GM12864 (cell line): ENCODE results near the gene TFAP2C.
"Not testable (repeated sequence)": the region's sequence is repeated elsewhere in the genome, so short reads cannot be mapped to it uniquely, and the experiment has no call there.

ENCODE experiments used
- DNase-seq: peaks from one replicate; pipeline ENCODE4 v3.0.0-alpha.2; 2011; ENCODE audit warnings: low read depth
- H3K4me3 ChIP-seq: 2 replicates; pipeline ENCODE4 v1.5.1; 2011; ENCODE audit warnings: mild to moderate bottlenecking, low read depth, low read length, control low read depth
- TF ChIP-seq, protein P1 (sequence below): IDR thresholded peaks from 2 replicates; pipeline ENCODE4 v1.5.1; 2011; ENCODE audit warnings: low read depth, mild to moderate bottlenecking, moderate library complexity, low read length, control low read depth, inconsistent platforms; ENCODE audit errors: missing control alignments

The TFAP2C gene

DNA sequence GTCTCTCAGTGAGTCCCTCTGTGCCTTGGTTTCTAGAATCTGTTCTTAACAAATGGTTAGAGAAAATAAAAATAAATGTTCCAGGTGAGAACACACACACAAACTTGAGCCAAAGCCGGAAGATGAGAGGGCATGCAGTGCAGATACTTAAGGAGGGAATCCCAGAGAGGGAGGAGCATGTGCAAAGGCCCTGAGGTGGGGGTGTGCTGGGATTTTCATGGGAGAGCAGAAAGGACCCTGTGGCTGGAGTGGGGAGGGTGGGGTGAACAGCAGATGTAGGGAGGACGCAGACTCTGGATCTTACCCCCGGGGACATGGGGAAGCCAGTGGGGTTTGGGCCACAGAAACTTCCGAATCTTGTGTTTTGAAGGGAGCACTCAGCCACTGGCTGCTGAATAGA, 17.5 kb downstream of the TFAP2C start:
- no peak for DNase-seq

DNA sequence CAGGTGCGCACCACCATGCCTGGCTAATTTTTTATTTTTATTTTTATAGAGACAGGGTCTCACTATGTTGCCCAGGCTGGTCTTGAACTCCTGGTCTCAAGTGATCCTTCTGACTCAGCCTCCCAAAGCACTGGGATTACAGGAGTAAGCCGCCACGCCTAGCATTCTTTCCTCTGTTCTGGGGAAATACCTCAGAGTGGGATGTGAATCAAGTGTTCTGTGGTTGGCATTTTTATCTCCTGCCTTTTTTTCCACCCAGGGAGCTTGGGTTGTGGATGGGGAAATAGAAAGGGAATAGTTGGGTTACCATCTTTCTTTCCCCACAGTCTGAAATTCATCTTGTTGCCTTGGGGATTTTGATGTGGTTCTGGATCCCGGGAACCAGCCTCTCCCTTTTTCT, 24.1 kb downstream of the TFAP2C start:
- no peak overlapping the region for H3K4me3 ChIP-seq
- DNase-seq = no peak
- TF ChIP-seq, protein P1, sequence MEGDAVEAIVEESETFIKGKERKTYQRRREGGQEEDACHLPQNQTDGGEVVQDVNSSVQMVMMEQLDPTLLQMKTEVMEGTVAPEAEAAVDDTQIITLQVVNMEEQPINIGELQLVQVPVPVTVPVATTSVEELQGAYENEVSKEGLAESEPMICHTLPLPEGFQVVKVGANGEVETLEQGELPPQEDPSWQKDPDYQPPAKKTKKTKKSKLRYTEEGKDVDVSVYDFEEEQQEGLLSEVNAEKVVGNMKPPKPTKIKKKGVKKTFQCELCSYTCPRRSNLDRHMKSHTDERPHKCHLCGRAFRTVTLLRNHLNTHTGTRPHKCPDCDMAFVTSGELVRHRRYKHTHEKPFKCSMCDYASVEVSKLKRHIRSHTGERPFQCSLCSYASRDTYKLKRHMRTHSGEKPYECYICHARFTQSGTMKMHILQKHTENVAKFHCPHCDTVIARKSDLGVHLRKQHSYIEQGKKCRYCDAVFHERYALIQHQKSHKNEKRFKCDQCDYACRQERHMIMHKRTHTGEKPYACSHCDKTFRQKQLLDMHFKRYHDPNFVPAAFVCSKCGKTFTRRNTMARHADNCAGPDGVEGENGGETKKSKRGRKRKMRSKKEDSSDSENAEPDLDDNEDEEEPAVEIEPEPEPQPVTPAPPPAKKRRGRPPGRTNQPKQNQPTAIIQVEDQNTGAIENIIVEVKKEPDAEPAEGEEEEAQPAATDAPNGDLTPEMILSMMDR = no peak

More for the DNA sequence above, 17.5 kb downstream of the TFAP2C start:
- TF ChIP-seq, protein P1 = no peak
- H3K4me3 ChIP-seq = no peak overlapping the region

DNA sequence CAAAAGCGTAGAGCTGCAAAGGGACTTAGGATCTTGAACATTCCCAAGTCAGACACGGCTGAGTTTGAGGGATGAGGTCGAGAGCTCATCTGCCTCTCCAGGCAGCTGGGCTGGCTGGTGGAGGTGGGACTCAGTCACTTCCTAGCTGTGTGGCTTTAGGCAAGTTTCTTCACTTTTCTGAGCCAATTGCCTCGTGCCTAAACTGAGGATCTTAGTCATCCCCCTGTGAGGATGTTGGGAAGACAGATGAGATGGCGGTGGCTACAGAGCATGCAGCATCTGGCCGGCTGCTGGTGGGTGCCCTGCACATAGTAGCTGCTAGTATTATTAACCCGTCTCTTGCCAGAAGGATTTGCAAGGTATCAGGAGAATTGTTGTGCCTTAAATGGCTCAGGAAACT, 27.5 kb downstream of the TFAP2C start:
- DNase-seq = no peak
- H3K4me3 ChIP-seq = no peak overlapping the region
- TF ChIP-seq, protein P1 = no peak

DNA sequence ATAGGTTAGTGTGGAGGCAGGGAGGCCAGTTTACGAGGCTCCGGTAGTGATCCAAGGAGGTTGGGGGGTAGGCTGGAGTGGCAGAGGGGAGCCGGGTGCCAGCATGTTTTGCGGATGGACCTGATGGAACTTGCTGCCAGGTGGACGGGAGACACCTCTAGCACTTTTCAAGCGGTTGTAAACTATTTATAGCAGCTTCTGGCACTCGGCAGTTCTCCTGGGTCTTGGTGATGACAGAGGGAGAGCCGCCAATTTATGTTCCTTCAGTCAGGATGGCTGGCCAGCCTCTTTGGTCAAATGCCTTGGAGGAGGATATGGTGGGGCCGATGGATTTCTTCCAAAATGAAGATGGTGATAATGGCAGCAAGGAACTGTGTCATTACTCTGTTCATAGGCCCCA, 28.8 kb downstream of the TFAP2C start:
- DNase-seq = no peak
- TF ChIP-seq, protein P1 = no peak
- H3K4me3 ChIP-seq = no peak overlapping the region

DNA sequence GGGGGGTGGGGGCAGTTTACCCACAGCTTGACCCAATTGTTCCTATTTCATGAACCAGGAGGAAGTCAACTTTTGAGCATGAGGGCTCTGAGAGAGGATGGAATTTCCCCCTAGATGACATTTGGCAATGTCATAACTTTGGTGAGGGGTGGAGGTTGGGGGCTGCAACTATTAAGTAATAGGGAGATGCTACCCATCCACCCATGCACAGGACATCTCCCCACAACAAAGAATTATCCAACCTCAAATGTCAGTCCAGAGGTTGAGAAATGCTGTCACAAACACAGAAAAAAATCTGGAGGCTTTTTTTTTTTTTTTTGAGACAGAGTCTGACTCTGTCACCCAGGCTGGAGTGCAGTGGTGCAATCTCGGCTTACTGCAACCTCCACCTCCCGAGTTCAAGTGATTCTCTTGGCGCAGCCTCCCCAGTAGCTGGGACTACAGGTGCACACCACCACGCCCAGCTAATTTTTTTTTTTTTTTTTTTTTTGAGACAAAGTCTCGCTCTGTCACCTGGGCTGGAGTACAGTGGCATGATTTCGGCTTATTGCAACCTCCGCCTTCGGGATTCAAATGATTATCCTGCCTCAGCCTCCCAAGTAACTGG, 29.3 kb downstream of the TFAP2C start:
- DNase-seq = not testable (repeated sequence)

DNA sequence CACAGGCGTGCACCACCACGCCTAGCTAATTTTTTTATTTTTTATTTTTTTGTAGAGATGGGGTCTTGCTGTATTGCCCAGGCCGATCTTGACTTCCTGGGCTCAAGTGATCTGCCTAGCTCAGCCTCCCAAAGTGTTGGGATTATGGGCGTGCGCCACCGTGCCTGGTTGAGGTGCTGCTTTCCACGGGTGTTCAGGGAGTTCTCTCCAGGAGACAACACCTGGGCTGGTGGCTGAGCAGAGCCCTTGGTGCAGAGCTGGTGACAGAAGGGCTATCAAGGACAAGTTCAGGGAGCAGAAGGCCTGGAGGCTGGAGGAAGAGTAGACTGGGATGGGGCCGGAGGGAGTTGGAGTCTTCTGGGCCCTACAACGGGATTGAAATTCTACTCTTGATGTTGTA, 34.6 kb downstream of the TFAP2C start:
- TF ChIP-seq, protein P1 = no peak
- no peak overlapping the region for H3K4me3 ChIP-seq

More for the DNA sequence above, 29.3 kb downstream of the TFAP2C start:
- not testable (repeated sequence) for H3K4me3 ChIP-seq

DNA sequence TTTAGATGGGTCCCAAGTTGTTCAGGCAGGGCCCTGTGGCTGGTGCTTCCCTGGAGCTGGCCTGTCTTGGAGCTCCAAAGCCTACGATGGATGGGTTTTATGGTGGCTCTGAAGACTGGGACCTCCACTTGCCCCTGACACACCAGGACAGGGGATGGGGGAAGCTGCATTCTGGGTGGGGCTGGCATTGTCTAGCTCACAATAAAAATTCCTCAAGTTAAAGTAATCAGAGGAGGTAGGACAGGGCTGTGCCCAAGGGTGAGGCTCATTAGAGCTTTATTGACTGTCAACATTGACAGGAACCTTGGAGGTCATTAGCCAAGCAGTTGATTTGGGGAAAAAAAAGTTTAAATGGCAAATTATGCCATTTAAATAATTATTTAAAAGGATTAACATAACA, 35.7 kb downstream of the TFAP2C start:
- TF ChIP-seq, protein P1 = no peak
- no peak for DNase-seq
- H3K4me3 ChIP-seq = no peak overlapping the region

More for the DNA sequence above, 34.6 kb downstream of the TFAP2C start:
- DNase-seq = no peak
